ENCODE results near the gene C1orf105.

The C1orf105 gene

GRCh38 chr1:172465617-172466016 is 45.1 kb downstream of the C1orf105 start:
- DNase-seq = no peak

- DNase-seq = no peak
Observed at GRCh38 chr1:172466795-172467407, 46.4 kb downstream of the C1orf105 start.

DNA sequence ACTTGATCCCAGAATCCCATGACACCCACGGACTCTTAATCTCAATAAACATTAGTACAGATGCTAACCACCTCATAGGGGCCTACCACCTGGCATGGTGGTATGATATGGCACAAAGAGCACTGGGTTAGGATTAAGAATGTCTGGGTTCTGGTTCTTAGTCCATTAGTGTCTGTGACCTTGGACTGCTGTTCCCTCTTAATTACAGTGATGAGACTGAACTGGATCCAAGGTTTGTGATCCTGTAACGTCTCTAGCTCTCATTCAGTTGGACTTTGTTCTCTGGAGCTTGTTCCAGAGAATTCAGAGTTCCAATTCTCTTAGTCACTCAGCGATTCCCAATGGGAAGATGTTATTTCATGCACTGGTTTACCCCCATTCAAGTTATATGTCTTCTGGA is 47.0 kb downstream of the C1orf105 start:
- DNase-seq = no peak

DNA sequence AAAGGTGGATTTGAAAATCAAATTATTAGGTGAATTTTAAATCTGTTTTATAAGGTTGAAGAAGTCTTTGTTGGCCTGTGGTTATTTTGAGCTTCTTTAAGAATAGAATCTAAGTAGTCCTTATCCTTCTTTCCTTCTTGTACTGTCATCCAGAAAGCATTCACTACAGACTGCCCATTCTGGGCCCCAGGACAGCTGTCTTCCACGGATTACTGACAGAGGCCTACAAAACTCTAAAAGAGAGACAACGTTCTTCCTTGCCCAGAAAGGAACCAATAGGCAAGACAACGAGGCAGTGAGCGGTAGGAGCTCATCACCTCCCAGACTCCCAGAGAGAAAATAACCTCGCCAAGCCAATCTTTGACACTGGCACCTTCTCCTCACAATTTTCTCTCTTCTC is 47.8 kb downstream of the C1orf105 start:
- no peak for DNase-seq

- no peak for DNase-seq
Observed at GRCh38 chr1:172469717-172470116, 49.2 kb downstream of the C1orf105 start.

DNA sequence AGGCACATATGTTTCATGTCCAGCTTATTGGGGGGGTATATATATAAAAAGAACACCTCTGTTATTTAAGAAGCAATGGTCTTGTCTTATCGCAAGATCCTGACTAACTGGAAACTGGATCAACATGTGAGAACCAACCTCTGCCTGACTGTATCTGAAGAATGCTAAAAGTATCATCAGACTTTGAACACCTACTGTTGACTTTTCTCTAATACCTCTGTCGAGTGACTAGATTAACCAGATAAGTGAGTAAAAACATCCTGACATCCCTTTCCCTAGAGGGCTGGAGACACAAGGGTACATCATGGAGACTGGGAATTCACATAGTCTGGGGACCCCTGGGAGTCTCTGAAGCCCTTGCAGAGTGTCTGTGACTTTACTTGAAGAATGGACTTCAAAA is 49.7 kb downstream of the C1orf105 start:
- DNase-seq = no peak

DNA sequence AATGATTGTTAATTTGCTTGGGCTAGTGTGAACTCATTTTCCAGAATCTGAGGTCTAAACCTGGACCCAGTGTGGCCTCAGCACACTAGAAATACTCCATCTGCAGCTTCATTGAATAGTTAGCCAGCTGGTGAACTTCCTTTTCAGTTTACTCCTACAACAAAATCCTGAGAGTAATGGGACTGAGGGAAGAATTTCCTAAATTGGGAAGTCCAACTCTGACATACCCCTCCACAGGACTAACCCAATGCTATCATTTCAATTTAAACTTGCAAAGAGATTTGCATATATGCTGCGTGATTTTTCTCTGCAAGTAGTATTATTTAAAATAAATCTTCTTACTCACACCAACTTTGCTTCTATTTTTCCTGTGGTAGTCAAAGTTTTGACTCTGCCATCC is 51.2 kb downstream of the C1orf105 start:
- DNase-seq = no peak

- no peak for DNase-seq
Observed at GRCh38 chr1:172472495-172472894, 52.0 kb downstream of the C1orf105 start.

GRCh38 chr1:172473302-172473701 is 52.8 kb downstream of the C1orf105 start:
- DNase-seq = no peak

DNA sequence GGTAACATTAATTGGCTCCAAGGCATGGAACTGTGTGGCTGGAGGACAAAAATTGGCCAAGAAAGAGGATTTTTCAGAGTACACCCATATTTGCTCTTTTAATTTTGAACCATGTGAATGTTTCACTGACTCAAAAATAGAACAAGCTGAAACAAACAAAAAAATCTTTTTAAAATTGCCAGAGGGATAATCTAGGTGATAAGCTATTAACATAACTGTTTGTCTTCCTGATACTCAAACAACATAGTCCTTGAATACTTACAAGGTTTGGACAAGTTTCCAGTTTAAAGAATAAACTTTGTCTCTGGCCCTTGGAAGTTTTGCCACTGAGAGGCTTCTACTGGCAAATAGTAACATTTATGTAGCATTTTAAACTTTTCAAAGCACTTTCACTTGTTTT is 53.4 kb downstream of the C1orf105 start:
- no peak for DNase-seq

DNA sequence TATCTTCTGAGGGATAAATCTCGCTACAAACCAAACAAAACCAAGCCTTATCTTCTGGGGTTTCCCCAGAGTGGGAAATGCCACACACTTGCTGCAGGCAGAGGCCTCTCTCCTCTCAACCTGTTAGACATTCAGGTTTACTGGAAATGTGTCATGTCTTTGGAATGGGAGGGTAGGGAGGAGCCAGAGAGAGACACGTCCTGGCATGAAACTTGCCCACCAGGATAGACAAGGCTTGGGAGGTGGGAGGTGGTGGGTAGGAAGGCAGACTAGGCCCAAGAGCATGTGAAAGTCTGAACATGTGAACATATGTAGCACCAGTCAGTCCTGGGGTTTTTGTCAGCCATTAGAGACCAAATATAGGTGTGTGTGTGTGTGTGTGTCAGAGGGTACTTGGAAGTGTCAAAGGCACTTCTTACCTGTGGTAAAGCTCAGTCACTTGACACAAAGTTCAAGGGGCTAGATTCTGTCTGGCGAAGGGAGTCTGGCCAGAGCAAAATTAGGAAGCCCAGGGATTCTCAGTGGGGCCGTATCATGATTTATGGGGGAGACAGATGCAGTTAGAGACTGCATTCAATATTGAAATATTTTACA is 55.8 kb downstream of the C1orf105 start:
- DNase-seq = no peak

DNA sequence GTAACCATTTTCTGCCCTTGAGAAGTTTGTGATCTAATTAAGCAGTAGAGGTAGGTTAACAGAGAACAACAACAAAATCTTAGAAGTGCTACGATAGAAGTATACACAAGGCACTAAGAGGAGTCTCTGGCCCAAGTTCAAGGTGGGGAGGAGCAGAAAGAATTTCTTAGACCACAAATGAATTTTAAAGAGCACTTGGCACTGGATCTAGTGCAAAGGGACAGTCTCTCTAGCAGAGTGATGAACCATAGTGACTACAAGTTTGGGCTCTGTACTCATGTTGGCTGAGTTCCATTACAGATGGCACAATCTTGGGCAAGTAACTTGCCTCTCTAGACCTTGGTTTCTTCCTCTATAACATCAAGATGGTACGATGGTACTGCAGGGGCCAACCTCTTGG is 56.7 kb downstream of the C1orf105 start:
- DNase-seq = no peak

DNA sequence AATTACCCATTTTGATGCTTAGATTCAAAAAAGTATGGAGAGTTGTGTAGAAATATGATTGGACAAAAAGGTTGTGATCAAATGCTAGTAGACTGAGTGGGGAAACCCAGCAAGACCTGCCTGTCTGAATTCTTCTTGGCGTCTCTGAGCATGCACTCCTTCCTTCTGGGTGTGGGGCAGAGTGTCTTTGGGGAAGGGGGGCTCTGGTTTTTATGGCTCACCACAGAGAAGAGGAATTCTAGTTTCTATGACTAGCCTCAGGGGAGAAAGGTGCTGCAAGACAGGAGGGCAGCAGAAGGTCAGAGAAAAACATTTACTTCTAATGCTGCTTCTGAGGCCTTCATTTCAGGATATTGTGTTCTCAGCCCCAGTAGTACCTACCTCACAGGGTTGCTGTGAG is 57.3 kb downstream of the C1orf105 start:
- no peak for DNase-seq

GRCh38 chr1:172478485-172478884 is 58.0 kb downstream of the C1orf105 start:
- no peak for DNase-seq

DNA sequence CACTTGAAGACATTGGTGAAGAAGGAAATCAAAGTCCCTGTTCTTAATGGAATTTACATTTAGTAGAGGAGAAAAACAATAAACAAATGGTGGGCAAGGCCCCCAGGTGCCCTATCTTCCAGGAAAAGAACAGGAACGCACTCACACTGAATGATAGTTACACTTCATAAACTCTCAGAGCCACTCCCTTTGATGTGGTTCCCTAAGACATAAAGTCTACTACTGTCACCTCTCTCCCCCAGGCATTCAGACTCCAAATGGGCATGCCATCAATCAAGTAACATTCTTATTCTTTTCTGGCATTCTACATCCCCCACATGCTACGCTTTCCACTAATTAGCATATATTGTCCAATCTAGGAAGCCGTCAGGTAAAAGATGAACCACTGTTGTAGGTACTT is 59.9 kb downstream of the C1orf105 start:
- no peak for DNase-seq

- no peak for DNase-seq
Observed at GRCh38 chr1:172482044-172482443, 61.6 kb downstream of the C1orf105 start.

- no peak for DNase-seq
Observed at GRCh38 chr1:172483448-172483847, 63.0 kb downstream of the C1orf105 start.

DNA sequence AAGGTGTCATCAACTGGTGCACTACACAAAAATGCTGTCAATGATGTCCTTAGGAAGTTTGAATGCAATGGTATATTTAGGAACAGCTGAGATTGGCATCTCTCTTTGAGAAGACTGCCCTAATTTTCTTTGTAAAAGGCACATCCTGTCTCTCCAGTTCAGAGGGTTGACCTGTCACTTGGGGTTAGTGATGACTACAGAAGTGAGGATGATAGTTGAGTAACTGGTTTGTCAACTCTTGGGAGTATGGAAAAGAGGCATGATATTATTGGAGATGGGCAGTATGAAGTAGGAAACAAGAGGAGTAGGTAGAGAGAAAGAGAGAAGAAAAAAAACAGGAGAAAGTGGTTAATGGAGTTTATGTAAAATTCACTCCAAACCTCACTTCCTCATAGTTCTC is 63.8 kb downstream of the C1orf105 start:
- DNase-seq = no peak

DNA sequence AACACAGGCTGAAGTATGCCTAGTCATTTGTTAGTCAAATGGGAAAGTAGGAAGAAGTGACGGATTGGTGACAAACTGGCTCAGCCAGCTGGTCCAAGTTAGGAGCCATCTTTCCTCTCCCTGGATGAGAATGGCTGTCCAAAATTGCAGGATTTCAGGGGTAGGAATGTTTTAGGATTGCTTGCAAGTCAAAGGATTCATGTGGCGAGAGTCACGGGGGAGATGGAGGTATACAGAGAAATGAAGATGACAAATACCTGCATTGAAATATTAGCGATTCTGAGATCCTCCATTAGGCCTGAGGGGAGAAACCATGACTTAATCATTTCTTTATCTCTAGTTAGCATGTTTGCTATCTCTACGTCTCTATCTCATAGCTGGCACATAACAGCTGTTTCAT is 65.1 kb downstream of the C1orf105 start:
- no peak for DNase-seq

DNA sequence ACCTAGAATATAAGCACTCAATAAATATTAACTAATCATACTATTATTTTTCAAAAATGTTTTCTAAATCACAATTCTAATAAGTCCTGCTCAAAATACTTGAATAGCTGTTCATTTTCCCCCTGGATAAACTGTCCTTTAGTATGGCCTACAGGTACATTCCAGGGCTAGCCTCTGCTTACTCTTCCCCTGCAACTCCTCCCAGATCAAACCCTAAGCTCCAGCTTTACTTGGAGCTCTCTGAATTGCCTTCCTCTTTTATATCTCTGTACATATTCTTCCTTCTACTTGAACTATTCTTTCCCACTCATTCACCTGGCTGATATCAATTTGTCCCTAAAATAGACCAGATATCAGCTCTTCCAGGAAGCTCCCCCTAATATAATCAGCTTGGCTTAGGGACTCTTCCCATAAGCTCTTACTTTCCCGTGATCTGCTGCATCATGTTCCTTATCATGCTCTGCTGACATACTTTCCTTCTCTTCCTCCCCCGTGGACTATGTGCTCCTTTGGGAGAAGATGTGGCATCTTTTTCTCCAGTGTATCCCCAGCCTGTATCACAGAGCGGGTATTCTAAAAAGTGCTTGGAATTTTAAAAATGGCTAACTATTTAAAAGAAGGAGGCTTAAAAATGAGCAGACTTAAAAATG is 66.4 kb downstream of the C1orf105 start:
- DNase-seq = no peak

- DNase-seq = no peak
Observed at GRCh38 chr1:172487550-172487949, 67.1 kb downstream of the C1orf105 start.

GRCh38 chr1:172488393-172488792 is 67.9 kb downstream of the C1orf105 start:
- DNase-seq = no peak

DNA sequence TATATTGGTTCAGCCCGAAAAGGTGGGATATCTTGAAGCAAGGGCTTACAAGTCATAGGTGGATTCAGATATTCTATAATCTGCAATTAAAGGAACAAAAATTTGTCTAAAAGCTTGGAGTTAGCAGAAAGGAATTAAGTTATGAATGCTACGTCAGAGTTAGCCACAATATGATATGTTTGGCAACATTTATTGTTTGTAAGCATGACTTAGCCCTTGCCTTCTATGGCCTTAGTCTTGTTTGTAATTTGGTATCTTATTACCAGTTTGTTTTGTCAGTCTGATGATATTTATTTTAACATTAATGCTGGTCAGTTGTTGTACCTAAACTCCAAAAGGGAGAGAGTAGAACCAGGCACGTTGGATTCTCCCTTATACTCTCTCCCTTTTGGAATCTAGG is 69.4 kb downstream of the C1orf105 start:
- no peak for DNase-seq

DNA sequence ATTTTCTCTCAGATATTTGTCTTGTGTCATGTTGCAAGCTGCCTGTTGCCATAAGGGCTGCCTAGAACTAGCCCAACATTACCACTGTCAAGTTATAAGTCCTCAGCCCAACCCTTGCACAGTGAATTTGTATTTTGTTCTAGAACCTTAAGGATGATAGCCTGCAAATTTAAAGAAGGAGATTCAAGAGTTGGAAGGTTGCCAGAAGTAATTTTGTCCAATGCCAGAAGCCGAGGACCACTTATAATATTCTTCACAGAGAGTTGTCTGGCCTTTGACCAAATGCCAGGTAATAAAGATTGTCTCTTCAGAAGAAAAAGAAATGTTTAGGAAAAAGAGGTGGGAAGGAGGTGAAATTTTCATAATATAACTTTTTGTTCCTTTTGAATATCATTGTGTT is 71.9 kb downstream of the C1orf105 start:
- no peak for DNase-seq

DNA sequence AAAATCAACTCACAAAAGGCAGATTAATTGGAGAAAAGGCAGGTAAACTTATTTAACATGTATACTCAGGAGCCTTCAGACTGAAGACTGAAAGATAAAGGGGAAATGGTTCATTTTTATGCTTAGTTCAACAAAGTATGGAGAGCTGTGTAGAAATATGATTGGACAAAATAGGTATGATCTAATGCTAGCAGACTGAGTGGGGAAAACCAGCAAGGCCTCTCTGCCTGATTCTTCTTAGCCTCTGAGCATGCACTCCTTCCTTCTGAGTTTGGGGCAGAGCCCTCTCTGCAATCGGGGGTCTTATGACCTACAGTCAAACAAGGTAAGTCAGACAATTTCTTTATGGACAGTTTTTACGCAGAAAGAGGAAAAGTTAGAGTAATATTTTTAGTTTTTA is 73.7 kb downstream of the C1orf105 start:
- no peak for DNase-seq
